ENCODE measurements around the gene PLIN5.

The PLIN5 gene

DNA sequence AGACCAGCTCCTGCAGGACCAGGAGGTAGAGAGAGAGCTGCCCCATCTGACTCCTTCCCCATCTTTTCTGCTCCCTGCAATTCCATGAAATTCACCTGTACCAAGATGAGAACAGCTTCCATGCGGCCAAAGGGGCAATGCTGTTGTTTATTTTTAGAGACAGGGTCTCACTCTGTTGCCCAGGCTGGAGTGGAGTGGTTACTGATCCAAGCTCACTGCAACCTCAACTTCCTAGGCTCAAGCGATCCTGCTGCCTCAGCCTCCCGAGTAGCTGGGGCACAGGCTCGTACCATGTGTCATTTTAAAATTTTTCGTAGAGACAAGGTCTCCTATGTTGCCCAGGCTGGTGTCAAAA is 13.2 kb downstream of the PLIN5 start:
- Histone ChIP-seq H3K18ac (ENCODE audit: low read length) (no peak overlapping the region), H4K8ac (ENCODE audit: low read depth, low read length) (no peak overlapping the region), H3K4me3 (ENCODE audit: low read length) (no peak overlapping the region), H3K4me1 (ENCODE audit: control insufficient read depth, low read depth, low read length) (no peaks in the 10 kb centered on the region), H4K5ac (ENCODE audit: low read length) (no peak overlapping the region), H3K23ac (ENCODE audit: low read length) (no peak overlapping the region), H3K4ac (ENCODE audit: low read depth, low read length) (no peak overlapping the region), H2BK15ac (replicated peaks; ENCODE audit: low read depth) (no peak overlapping the region), H3K79me1 (ENCODE audit: low read length) (no peaks in the 10 kb centered on the region), H3K9ac (ENCODE audit: low read length) (no peak overlapping the region), H3K79me2 (ENCODE audit: control insufficient read depth, insufficient read depth, low read length) (no peaks in the 10 kb centered on the region), H3K4me2 (ENCODE audit: low read length) (no peak overlapping the region), H2AK5ac (ENCODE audit: low read length) (no peak overlapping the region), H2BK5ac (ENCODE audit: low read length) (no peak overlapping the region), H2BK120ac (ENCODE audit: low read depth, low read length) (no peak overlapping the region), H3K56ac (ENCODE audit: low read length) (no peak overlapping the region), H3K27me3 (ENCODE audit: insufficient read depth, low read length, poor library complexity) (no peaks in the 10 kb centered on the region), H3K36me3 (ENCODE audit: control insufficient read depth, insufficient read depth, low read length) (no peaks in the 10 kb centered on the region), H3K27ac (ENCODE audit: low read depth, low read length) (no peak overlapping the region)
- WGBS (ENCODE audit: extremely low coverage, insufficient coverage, low lambda C conversion rate): no CpG with 5 or more reads among the region's 5 CpGs
- no peak for DNase-seq

DNA sequence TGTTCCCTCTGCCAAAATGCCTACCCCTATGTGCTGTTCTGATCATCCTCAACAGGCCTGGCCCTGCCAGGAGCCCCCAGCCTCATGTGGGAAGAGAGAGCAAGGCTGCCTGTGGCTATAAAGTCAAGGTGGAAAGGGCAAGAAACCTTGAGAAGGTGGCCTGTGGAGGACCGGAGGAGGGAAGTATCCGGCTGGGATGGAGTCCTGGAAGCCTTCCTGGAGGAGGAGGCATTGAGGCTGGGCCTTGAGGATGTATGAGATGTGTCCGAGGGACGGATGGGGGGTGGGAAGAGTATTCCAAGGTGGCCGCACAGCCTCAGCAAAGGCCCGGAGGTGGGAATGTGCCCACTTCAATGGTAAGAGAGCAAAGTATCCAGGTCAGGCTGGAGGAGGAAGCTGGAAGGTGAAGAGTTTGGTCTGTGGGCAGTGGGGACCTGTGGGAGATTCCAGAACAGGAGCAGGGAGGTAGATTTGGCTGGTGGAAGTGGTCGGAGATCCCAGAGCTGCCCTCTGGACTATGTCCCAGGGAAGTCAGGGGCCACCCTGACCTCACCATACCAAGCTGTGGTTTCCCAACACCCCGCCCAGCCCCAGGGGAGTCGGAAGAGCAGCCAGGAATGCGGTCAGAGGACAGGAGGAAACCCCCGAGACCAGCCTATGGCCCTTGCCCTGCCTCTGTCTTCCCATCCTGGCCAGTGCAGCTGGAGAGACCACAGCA is 13.7 kb downstream of the PLIN5 start:
- Histone ChIP-seq H3K36me3 (ENCODE audit: control insufficient read depth, insufficient read depth, low read length) (no peaks in the 10 kb centered on the region), H2AK5ac (ENCODE audit: low read length) (no peak overlapping the region), H3K56ac (ENCODE audit: low read length) (no peak overlapping the region), H3K4me1 (ENCODE audit: control insufficient read depth, low read depth, low read length) (no peaks in the 10 kb centered on the region), H3K9ac (ENCODE audit: low read length) (no peak overlapping the region), H4K5ac (ENCODE audit: low read length) (no peak overlapping the region), H3K27me3 (ENCODE audit: insufficient read depth, low read length, poor library complexity) (no peaks in the 10 kb centered on the region), H3K18ac (ENCODE audit: low read length) (no peak overlapping the region), H3K23ac (ENCODE audit: low read length) (no peak overlapping the region), H2BK5ac (ENCODE audit: low read length) (no peak overlapping the region), H2BK120ac (ENCODE audit: low read depth, low read length) (no peak overlapping the region), H3K4me2 (ENCODE audit: low read length) (no peak overlapping the region), H3K4me3 (ENCODE audit: low read length) (no peak overlapping the region), H2BK15ac (replicated peaks; ENCODE audit: low read depth) (no peak overlapping the region), H3K79me1 (ENCODE audit: low read length) (no peaks in the 10 kb centered on the region), H3K4ac (ENCODE audit: low read depth, low read length) (no peak overlapping the region), H4K8ac (ENCODE audit: low read depth, low read length) (no peak overlapping the region), H3K27ac (ENCODE audit: low read depth, low read length) (no peak overlapping the region), H3K79me2 (ENCODE audit: control insufficient read depth, insufficient read depth, low read length) (no peaks in the 10 kb centered on the region)
- whole genome bisulfite sequencing (ENCODE audit: extremely low coverage, insufficient coverage, low lambda C conversion rate): no CpG with 5 or more reads among the region's 11 CpGs
- no peak for DNase-seq

DNA sequence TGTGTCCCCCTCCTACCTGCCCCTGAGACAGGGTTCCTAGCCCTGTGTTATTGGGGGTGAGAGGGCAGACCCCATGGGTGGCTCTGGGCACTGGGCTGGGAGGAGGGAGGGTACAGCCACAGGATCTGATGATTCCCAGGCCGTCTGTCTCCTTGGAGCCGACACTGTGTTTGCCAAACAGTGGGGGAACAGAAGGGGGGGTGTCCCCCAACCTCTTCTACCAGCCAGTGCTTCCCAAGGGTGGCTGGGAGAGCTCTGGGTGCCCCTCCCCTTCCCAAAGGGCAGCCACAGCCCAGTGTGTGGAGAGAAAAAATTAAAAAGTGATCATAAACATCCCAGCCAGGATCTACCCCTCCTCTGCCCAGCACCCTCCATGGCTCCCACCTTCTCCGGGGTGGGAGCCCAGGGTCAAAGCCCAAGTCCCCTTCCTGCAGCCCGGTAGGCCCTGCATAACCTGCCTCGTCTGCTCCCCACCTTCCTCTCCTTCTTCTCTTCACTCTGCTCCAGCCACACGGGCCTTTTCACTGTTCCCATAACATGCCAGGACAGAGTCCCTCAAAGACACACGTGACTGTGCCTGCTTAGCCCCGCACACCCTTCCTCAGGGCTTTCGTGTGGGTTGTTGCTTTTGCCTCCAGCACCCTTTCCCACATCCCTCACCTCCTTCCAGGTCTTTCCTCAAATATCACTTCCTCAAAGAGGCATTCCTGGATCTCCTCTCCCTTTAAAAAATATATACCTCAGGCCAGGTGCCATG is 15.3 kb downstream of the PLIN5 start:
- no peak overlapping the region for H3K18ac ChIP-seq (ENCODE audit: low read length)
- no peaks in the 10 kb centered on the region for H3K27me3 ChIP-seq (ENCODE audit: insufficient read depth, low read length, poor library complexity)
- no peak overlapping the region for H3K56ac ChIP-seq (ENCODE audit: low read length)
- no peak overlapping the region for H2BK120ac ChIP-seq (ENCODE audit: low read depth, low read length)
- H3K79me2 ChIP-seq (ENCODE audit: control insufficient read depth, insufficient read depth, low read length): no peaks in the 10 kb centered on the region
- H4K5ac ChIP-seq (ENCODE audit: low read length): no peak overlapping the region
- H3K4me2 ChIP-seq (ENCODE audit: low read length): no peak overlapping the region
- WGBS (ENCODE audit: extremely low coverage, insufficient coverage, low lambda C conversion rate): no CpG with 5 or more reads among the region's 9 CpGs
- no peak overlapping the region for H4K8ac ChIP-seq (ENCODE audit: low read depth, low read length)
- H3K79me1 ChIP-seq (ENCODE audit: low read length): no peaks in the 10 kb centered on the region
- no peak overlapping the region for H3K23ac ChIP-seq (ENCODE audit: low read length)
- no peaks in the 10 kb centered on the region for H3K4me1 ChIP-seq (ENCODE audit: control insufficient read depth, low read depth, low read length)
- no peaks in the 10 kb centered on the region for H3K36me3 ChIP-seq (ENCODE audit: control insufficient read depth, insufficient read depth, low read length)
- no peak overlapping the region for H3K9ac ChIP-seq (ENCODE audit: low read length)
- no peak overlapping the region for H2AK5ac ChIP-seq (ENCODE audit: low read length)
- H3K4me3 ChIP-seq (ENCODE audit: low read length): no peak overlapping the region
- H2BK15ac ChIP-seq (replicated peaks; ENCODE audit: low read depth): no peak overlapping the region
- H3K4ac ChIP-seq (ENCODE audit: low read depth, low read length): no peak overlapping the region
- H3K27ac ChIP-seq (ENCODE audit: low read depth, low read length): no peak overlapping the region
- H2BK5ac ChIP-seq (ENCODE audit: low read length): no peak overlapping the region
- no peak for DNase-seq

- Histone ChIP-seq H3K27me3 (ENCODE audit: insufficient read depth, low read length, poor library complexity) (no peaks in the 10 kb centered on the region), H3K18ac (ENCODE audit: low read length) (no peak overlapping the region), H3K27ac (ENCODE audit: low read depth, low read length) (no peak overlapping the region), H3K23ac (ENCODE audit: low read length) (no peak overlapping the region), H3K4ac (ENCODE audit: low read depth, low read length) (no peak overlapping the region), H3K79me1 (ENCODE audit: low read length) (no peaks in the 10 kb centered on the region), H3K36me3 (ENCODE audit: control insufficient read depth, insufficient read depth, low read length) (no peaks in the 10 kb centered on the region), H3K4me1 (ENCODE audit: control insufficient read depth, low read depth, low read length) (no peaks in the 10 kb centered on the region), H3K9ac (ENCODE audit: low read length) (no peak overlapping the region), H3K4me3 (ENCODE audit: low read length) (no peak overlapping the region), H3K56ac (ENCODE audit: low read length) (no peak overlapping the region), H2AK5ac (ENCODE audit: low read length) (no peak overlapping the region), H4K5ac (ENCODE audit: low read length) (no peak overlapping the region), H4K8ac (ENCODE audit: low read depth, low read length) (no peak overlapping the region), H3K79me2 (ENCODE audit: control insufficient read depth, insufficient read depth, low read length) (no peaks in the 10 kb centered on the region), H2BK15ac (replicated peaks; ENCODE audit: low read depth) (no peak overlapping the region), H2BK120ac (ENCODE audit: low read depth, low read length) (no peak overlapping the region), H2BK5ac (ENCODE audit: low read length) (no peak overlapping the region), H3K4me2 (ENCODE audit: low read length) (no peak overlapping the region)
- no peak for DNase-seq
- no CpG with 5 or more reads among the region's 6 CpGs for WGBS (ENCODE audit: extremely low coverage, insufficient coverage, low lambda C conversion rate)
Measured at GRCh38 chr19:4519172-4519496, 15.9 kb downstream of the PLIN5 start.

- Histone ChIP-seq H3K56ac (ENCODE audit: low read length) (no peak within 1 kb of the TSS), H2AK5ac (ENCODE audit: low read length) (no peak within 1 kb of the TSS), H3K18ac (ENCODE audit: low read length) (no peak within 1 kb of the TSS), H2BK120ac (ENCODE audit: low read depth, low read length) (no peak within 1 kb of the TSS), H3K4me2 (ENCODE audit: low read length) (no peak within 1 kb of the TSS), H3K79me1 (ENCODE audit: low read length) (no peaks in the 10 kb centered on the region), H3K23ac (ENCODE audit: low read length) (no peak within 1 kb of the TSS), H3K36me3 (ENCODE audit: control insufficient read depth, insufficient read depth, low read length) (no peaks in the 10 kb centered on the region), H3K9ac (ENCODE audit: low read length) (no peak within 1 kb of the TSS), H4K5ac (ENCODE audit: low read length) (no peak within 1 kb of the TSS), H3K27me3 (ENCODE audit: insufficient read depth, low read length, poor library complexity) (no peaks in the 10 kb centered on the region), H4K8ac (ENCODE audit: low read depth, low read length) (no peak within 1 kb of the TSS), H2BK15ac (replicated peaks; ENCODE audit: low read depth) (no peak within 1 kb of the TSS), H3K79me2 (ENCODE audit: control insufficient read depth, insufficient read depth, low read length) (no peaks in the 10 kb centered on the region), H2BK5ac (ENCODE audit: low read length) (no peak within 1 kb of the TSS), H3K4me3 (ENCODE audit: low read length) (no peak within 1 kb of the TSS), H3K4me1 (ENCODE audit: control insufficient read depth, low read depth, low read length) (no peaks in the 10 kb centered on the region), H3K27ac (ENCODE audit: low read depth, low read length) (no peak within 1 kb of the TSS), H3K4ac (ENCODE audit: low read depth, low read length) (no peak within 1 kb of the TSS)
- 100% methylated on average over 4 of the region's 34 CpGs for WGBS (ENCODE audit: extremely low coverage, insufficient coverage, low lambda C conversion rate)
- no peak for DNase-seq
Measured at GRCh38 chr19:4518345-4519171, 16.5 kb downstream of the PLIN5 start, which contains the start of gene PLIN4. TSS of gene PLIN4 (minus strand) at chr19:4518486. CDS start at chr19:4518272, 214 bp downstream.

Measured in mesendoderm (in vitro differentiated cells).